DOHH2 (cell line): ENCODE data around the gene GTF2A1.

ENCODE experiments used
- H3F3A ChIP-seq: fragments of 200-600 bp; sonication (generic), shearing (Covaris generic); 2 replicates; pipeline ENCODE4 v1.6.0; 2016; ENCODE audit warnings: antibody characterized with exemption, mild to moderate bottlenecking; ENCODE audit not compliant: control insufficient read depth, insufficient read depth
- H3K27ac ChIP-seq: fragments of 200-600 bp; sonication (generic); 2 replicates; pipeline ENCODE4 v1.5.1; 2014; ENCODE audit warnings: low read depth, mild to moderate bottlenecking, low read length, moderate library complexity
- H3K27me3 ChIP-seq: fragments of 200-600 bp; sonication (generic); 2 replicates; pipeline ENCODE4 v1.6.1; 2014; ENCODE audit warnings: mild to moderate bottlenecking, low read length, mixed read lengths; ENCODE audit not compliant: control insufficient read depth
- H3K36me3 ChIP-seq: fragments of 200-600 bp; sonication (generic); 2 replicates; pipeline ENCODE4 v1.6.1; 2014; ENCODE audit warnings: mild to moderate bottlenecking, low read length, moderate library complexity, mixed read lengths; ENCODE audit not compliant: control insufficient read depth
- H3K4me1 ChIP-seq: fragments of 200-600 bp; sonication (generic); 2 replicates; pipeline ENCODE4 v1.6.1; 2014; ENCODE audit warnings: mild to moderate bottlenecking, low read length, mixed read lengths; ENCODE audit not compliant: control insufficient read depth
- H3K4me2 ChIP-seq: fragments of 200-600 bp; sonication (generic); 2 replicates; pipeline ENCODE4 v1.6.0; 2014; ENCODE audit warnings: mild to moderate bottlenecking, low read length, moderate library complexity
- H3K4me3 ChIP-seq: fragments of 200-600 bp; sonication (generic); 2 replicates; pipeline ENCODE4 v1.5.1; 2014; ENCODE audit warnings: mild to moderate bottlenecking, low read length, mixed read lengths
- H3K79me2 ChIP-seq: fragments of 200-600 bp; sonication (generic); 2 replicates; pipeline ENCODE4 v1.6.1; 2014; ENCODE audit warnings: mild to moderate bottlenecking, low read length, mixed read lengths; ENCODE audit not compliant: control insufficient read depth
- H3K9me2 ChIP-seq: fragments of 200-600 bp; sonication (generic); replicated peaks from 2 replicates; pipeline ENCODE4 v1.6.1; 2014; ENCODE audit warnings: mild to moderate bottlenecking, low read length, mixed read lengths; ENCODE audit not compliant: control insufficient read depth
- H3K9me3 ChIP-seq: fragments of 200-600 bp; sonication (generic); 2 replicates; pipeline ENCODE4 v1.6.1; 2014; ENCODE audit warnings: antibody characterized with exemption, low read length, mixed read lengths; ENCODE audit not compliant: control insufficient read depth, insufficient read depth
- H4K20me1 ChIP-seq: fragments of 200-600 bp; sonication (generic); 2 replicates; pipeline ENCODE4 v1.6.0; 2014; ENCODE audit warnings: low read depth, mild to moderate bottlenecking, antibody characterized with exemption, low read length, moderate library complexity; ENCODE audit not compliant: control insufficient read depth, insufficient read depth
- CTCF ChIP-seq: fragments of 200-600 bp; sonication (generic); IDR thresholded peaks from one replicate; pipeline ENCODE4 v1.5.1; 2014; ENCODE audit warnings: antibody characterized with exemption, mild to moderate bottlenecking, low read depth, low read length; ENCODE audit not compliant: poor library complexity, severe bottlenecking
- EZH2phosphoT487 ChIP-seq: fragments of 200-600 bp; sonication (generic); IDR thresholded peaks from 2 replicates; pipeline ENCODE4 v1.6.1; 2017; ENCODE audit warnings: borderline replicate concordance, mild to moderate bottlenecking, antibody characterized with exemption, low read length, moderate library complexity, mixed read lengths

The GTF2A1 gene

GRCh38 chr14:81144824-81145603 lies 75.7 kb downstream of the GTF2A1 start:
- TF ChIP-seq EZH2phosphoT487, result no peak
- TF ChIP-seq CTCF, result no peak
- H3K27me3 ChIP-seq, result no peaks in the 10 kb centered on the region
- H3K36me3 ChIP-seq, result no peaks in the 10 kb centered on the region
- H3K9me2 ChIP-seq, result no peaks in the 10 kb centered on the region
- H3K79me2 ChIP-seq, result no peaks in the 10 kb centered on the region
- H3K9me3 ChIP-seq, result no peaks in the 10 kb centered on the region
- H3K4me2 ChIP-seq, result no peak overlapping the region
- H3K4me3 ChIP-seq, result no peak overlapping the region
- H3K27ac ChIP-seq, result no peak overlapping the region
- H3F3A ChIP-seq, result peaks cover 5% of the 10 kb centered on the region; the same call in 1 of the 2 replicates
- H4K20me1 ChIP-seq, result no peaks in the 10 kb centered on the region
- peaks cover 29% of the 10 kb centered on the region for H3K4me1 ChIP-seq

- Histone ChIP-seq H3K4me1 (peaks cover 29% of the 10 kb centered on the region), H3K79me2 (no peaks in the 10 kb centered on the region), H4K20me1 (no peaks in the 10 kb centered on the region), H3K9me2 (no peaks in the 10 kb centered on the region), H3K36me3 (no peaks in the 10 kb centered on the region), H3K4me3 (no peak overlapping the region), H3K27ac (no peak overlapping the region), H3K27me3 (no peaks in the 10 kb centered on the region), H3K9me3 (no peaks in the 10 kb centered on the region), H3K4me2 (no peak overlapping the region), H3F3A (peaks cover 5% of the 10 kb centered on the region; the same call in 1 of the 2 replicates)
- no peak for TF ChIP-seq CTCF
- TF ChIP-seq EZH2phosphoT487, result no peak
Observed at GRCh38 chr14:81143793-81144192, 77.0 kb downstream of the GTF2A1 start.

- no peak overlapping the region for H3K27ac ChIP-seq
- H3K9me3 ChIP-seq, result no peaks in the 10 kb centered on the region
- no peaks in the 10 kb centered on the region for H4K20me1 ChIP-seq
- H3K27me3 ChIP-seq, result no peaks in the 10 kb centered on the region
- H3K4me2 ChIP-seq, result no peak overlapping the region
- H3F3A ChIP-seq, result no peaks in the 10 kb centered on the region
- TF ChIP-seq CTCF (no peak), EZH2phosphoT487 (no peak)
- H3K4me3 ChIP-seq, result no peak overlapping the region
- no peaks in the 10 kb centered on the region for H3K9me2 ChIP-seq
- H3K79me2 ChIP-seq, result no peaks in the 10 kb centered on the region
- no peaks in the 10 kb centered on the region for H3K36me3 ChIP-seq
- H3K4me1 ChIP-seq, result peaks cover 6% of the 10 kb centered on the region
Observed at GRCh38 chr14:81141426-81141825, 79.3 kb downstream of the GTF2A1 start.
